Skeletal muscle satellite cell (primary cell): ENCODE data around the gene ZSCAN10.

Experiments used
- H3K27me3 ChIP-seq: 2 replicates; pipeline ENCODE4 v1.7.0; 2013; ENCODE audit warnings: low read length; ENCODE audit not compliant: control insufficient read depth, insufficient read depth
- H3K36me3 ChIP-seq: 2 replicates; pipeline ENCODE4 v1.7.0; 2013; ENCODE audit warnings: mild to moderate bottlenecking, control low read depth, low read length; ENCODE audit not compliant: insufficient read depth
- H3K4me1 ChIP-seq: 2 replicates; pipeline ENCODE4 v1.7.0; 2013; ENCODE audit warnings: low read length; ENCODE audit not compliant: control insufficient read depth, insufficient read depth
- H3K4me2 ChIP-seq: 2 replicates; pipeline ENCODE4 v1.7.0; 2013; ENCODE audit warnings: mild to moderate bottlenecking, low read length
- H3K4me3 ChIP-seq: 2 replicates; pipeline ENCODE4 v1.7.0; 2013; ENCODE audit warnings: low read length
- H3K9ac ChIP-seq: 2 replicates; pipeline ENCODE4 v1.7.0; 2013; ENCODE audit warnings: mild to moderate bottlenecking, low read depth, low read length, moderate library complexity
- H3K9me3 ChIP-seq: replicated peaks from 2 replicates; pipeline ENCODE4 v1.7.0; 2013; ENCODE audit warnings: mild to moderate bottlenecking, control low read depth, low read length

ZSCAN10 gene

DNA sequence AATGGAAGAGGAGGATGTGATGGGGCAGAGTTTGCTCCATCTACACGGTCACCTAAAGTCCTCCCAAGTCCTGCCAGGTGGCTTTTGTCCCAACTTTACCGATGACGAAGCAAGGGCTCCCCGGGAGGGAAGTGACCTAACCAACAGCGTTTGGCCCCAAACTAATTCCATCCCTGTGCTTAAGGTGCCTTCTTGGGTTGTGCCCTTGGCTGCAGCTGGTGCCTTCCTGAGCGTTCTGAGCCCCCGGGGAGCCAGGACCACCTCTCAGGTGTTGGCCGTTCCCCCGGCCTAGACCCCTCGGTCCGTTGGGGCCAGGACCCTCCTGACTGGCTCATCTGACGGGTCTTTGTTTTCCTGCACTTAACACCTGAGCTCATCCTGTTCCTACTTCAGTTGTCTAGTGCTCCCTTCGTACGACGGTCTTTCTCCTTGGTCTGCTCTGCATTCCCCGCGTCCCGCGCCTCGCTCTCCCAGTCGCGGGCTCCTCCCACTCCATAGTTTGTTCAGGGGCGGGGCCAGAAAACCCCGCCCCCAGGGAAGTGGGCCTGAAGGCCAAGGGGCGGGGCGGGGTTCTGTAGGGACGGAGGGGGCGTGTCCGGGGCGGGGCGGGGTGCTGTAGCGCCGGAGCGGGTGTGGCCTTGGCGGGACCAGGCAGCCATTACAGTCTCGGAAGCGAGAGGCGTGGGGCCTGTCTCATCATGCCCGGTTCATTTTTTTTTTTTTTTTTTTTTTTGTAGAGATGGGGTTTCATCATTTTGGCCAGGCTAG is 822 bp upstream of the ZSCAN10 start:
- Histone ChIP-seq H3K36me3 (no peaks in the 10 kb centered on the region), H3K9ac (no peak overlapping the region), H3K9me3 (no peaks in the 10 kb centered on the region), H3K4me1 (peaks cover 5% of the 10 kb centered on the region), H3K4me3 (peak overlapping the region; percentile 63), H3K27me3 (peaks cover 15% of the 10 kb centered on the region), H3K4me2 (peak overlapping the region; percentile 71)

DNA sequence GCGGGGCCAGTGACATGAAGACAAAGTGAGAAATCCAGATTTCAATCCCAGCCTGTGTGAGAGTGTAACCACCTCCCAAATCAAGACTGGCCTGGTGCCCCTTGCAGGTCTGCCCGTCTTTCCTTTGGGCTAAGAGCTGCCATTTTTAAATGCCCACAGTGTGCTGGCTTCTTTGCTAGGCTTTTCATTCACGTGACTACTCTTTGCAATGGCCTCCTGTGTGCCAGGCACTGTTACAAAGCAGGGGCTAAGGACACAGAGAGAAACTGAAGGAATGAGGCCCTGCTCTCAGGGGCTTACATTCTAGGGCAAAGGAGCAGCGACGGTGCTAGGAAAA is 269 bp upstream of the ZSCAN10 start:
- no peak overlapping the region for H3K4me3 ChIP-seq
- peaks cover 15% of the 10 kb centered on the region for H3K27me3 ChIP-seq
- no peaks in the 10 kb centered on the region for H3K36me3 ChIP-seq
- no peak overlapping the region for H3K4me2 ChIP-seq
- H3K4me1 ChIP-seq, result peaks cover 5% of the 10 kb centered on the region
- no peaks in the 10 kb centered on the region for H3K9me3 ChIP-seq
- H3K9ac ChIP-seq, result no peak overlapping the region

DNA sequence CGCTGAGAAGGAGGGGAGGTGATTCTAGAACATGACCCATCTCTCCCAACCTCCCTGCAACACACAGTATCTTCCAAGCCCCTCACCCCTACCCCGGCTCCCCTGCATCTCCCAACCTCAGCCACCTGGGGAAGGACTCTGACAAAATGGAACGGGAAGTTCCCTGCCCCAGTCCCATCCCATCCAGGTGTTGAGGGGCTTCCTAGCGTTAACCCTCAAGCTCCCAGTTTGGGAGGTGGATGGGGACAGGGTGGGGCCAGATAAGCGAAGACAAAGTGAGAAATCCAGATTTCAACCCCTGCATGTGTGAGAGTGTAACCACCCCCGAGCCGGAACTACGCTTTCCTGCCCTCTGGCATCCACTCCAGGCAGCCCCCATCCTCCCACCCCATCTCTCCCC is 1.8 kb downstream of the ZSCAN10 start:
- Histone ChIP-seq H3K9ac (no peak overlapping the region), H3K36me3 (no peaks in the 10 kb centered on the region), H3K9me3 (no peaks in the 10 kb centered on the region), H3K27me3 (peaks cover 22% of the 10 kb centered on the region), H3K4me3 (no peak overlapping the region), H3K4me1 (peaks cover 5% of the 10 kb centered on the region), H3K4me2 (no peak overlapping the region)

DNA sequence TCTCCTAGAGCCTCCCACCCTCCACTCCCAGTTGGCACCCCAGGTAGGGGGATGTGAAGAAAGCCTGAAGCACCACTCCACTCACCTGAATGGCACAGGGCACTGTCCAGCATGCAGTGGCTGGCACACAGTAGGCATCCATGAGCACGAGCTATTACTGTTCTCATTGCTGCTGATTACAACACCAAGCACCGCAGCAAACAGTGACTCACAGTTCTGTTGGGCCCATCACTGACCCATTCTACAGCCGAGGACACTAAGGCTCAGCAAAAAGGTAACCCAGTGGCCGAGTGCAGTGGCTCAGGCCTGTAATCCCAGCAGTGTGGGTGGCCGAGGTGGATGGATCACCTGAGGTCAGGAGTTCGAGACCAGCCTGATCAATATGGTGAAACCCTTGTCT is 2.7 kb downstream of the ZSCAN10 start:
- Histone ChIP-seq H3K27me3 (peaks cover 31% of the 10 kb centered on the region), H3K4me1 (peaks cover 5% of the 10 kb centered on the region), H3K36me3 (no peaks in the 10 kb centered on the region), H3K4me3 (no peak overlapping the region), H3K4me2 (no peak overlapping the region), H3K9me3 (no peaks in the 10 kb centered on the region), H3K9ac (no peak overlapping the region)

DNA sequence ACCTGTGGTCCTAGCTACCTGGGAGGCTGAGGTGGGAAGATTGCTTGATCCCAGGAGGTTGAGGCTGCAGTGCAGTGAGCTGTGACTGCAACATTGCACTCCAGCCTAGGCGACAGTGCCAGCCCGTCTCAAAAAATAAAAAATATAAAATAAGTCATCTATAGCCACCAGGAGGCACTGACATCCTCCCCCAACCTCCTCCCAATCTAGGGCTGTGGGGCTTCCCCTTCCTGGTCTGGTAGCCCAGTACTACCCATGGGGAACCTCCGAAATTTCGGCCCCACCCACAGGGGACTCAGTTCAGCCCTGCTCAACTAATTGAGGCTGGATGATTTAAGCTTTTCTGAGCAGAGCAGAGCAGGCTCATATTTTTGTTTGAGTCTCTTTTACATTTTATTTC is 3.2 kb downstream of the ZSCAN10 start:
- H3K4me2 ChIP-seq, result no peak overlapping the region
- no peak overlapping the region for H3K4me3 ChIP-seq
- H3K9me3 ChIP-seq, result no peaks in the 10 kb centered on the region
- H3K4me1 ChIP-seq, result peaks cover 5% of the 10 kb centered on the region
- H3K27me3 ChIP-seq, result peaks cover 35% of the 10 kb centered on the region
- H3K9ac ChIP-seq, result no peak overlapping the region
- H3K36me3 ChIP-seq, result no peaks in the 10 kb centered on the region

DNA sequence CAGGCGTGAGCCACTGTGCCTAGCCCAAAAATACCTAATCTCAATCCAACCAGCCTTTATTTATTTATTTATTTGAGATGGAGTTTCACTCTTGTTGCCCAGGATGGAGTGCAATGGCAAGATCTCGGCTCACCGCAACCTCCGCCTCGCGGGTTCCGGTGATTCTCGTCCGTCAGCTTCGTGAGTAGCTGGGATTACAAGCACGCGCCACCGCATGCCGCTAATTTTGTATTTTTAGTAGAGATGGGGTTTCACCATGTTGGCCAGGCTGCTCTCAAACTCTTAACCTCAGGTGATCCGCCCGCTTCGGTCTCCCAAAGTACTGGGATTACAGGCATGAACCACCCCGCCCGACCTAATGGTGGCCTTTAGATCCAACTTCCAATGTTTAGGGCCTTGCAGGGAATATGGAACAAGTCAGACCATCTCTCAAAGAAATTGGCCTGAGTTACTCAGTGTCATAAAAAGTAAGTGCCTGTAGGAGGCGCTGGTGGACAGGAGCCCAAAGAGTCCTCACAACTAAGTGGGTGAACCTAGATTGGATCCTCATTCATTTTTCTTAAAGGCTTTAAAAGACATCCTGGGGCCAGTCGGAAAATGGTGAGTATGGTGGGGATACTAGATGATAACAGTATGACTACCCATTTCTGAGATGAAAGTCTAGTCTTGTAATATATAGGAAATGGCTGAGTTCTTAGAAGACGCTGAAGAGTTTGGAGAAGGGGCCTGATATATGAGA is 4.6 kb downstream of the ZSCAN10 start:
- no peaks in the 10 kb centered on the region for H3K4me1 ChIP-seq
- peaks cover 34% of the 10 kb centered on the region for H3K27me3 ChIP-seq
- no peak overlapping the region for H3K4me2 ChIP-seq
- no peak overlapping the region for H3K4me3 ChIP-seq
- no peak overlapping the region for H3K9ac ChIP-seq
- H3K36me3 ChIP-seq, result no peaks in the 10 kb centered on the region
- H3K9me3 ChIP-seq, result no peaks in the 10 kb centered on the region

DNA sequence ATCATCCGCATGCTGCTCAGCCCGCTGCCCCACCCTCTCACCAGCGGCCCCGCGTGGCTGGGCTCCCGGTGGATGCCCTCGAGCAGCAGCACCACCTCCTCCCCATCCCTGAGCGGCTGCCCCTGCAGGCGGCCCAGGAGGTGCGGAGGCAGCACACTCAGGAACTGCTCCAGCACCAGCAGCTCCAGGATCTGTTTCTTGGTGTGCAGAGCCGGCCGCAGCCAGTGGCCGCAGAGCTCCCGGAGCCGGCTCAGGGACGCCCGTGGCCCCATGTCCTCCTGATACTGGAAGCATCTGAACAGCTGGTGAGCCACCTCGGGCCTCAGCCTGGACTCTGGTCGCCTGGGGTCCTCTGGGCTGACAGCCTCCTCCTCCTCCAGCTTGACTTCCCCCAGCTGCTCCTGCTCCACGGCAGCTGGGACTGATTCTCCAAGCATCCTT is 6.6 kb downstream of the ZSCAN10 start:
- H3K4me3 ChIP-seq, result no peak overlapping the region
- H3K27me3 ChIP-seq, result peaks cover 39% of the 10 kb centered on the region
- no peak overlapping the region for H3K9ac ChIP-seq
- H3K4me1 ChIP-seq, result no peaks in the 10 kb centered on the region
- H3K9me3 ChIP-seq, result no peaks in the 10 kb centered on the region
- H3K36me3 ChIP-seq, result no peaks in the 10 kb centered on the region
- H3K4me2 ChIP-seq, result no peak overlapping the region

DNA sequence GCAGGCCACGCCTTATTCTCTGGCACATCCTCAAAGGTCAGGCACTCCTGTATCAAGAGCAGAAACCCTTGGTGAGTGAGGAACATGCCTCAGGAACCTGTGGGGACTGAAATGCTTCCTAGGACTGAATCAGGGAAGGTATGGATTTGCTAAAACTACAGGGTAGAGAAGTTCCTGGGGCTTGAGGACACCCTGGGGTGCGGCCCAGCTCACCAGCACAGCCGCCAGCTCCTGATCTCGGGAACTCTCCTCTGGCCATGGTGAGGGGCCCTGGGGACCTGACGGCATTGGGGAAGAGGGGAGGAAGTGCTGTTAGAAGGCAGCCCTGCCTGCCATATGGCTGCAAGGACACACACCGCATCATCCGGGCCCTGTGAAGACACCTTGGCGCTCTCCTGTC is 7.5 kb downstream of the ZSCAN10 start:
- Histone ChIP-seq H3K27me3 (peaks cover 42% of the 10 kb centered on the region), H3K4me2 (no peak overlapping the region), H3K9me3 (no peaks in the 10 kb centered on the region), H3K9ac (no peak overlapping the region), H3K4me3 (no peak overlapping the region), H3K36me3 (no peaks in the 10 kb centered on the region), H3K4me1 (no peaks in the 10 kb centered on the region)

DNA sequence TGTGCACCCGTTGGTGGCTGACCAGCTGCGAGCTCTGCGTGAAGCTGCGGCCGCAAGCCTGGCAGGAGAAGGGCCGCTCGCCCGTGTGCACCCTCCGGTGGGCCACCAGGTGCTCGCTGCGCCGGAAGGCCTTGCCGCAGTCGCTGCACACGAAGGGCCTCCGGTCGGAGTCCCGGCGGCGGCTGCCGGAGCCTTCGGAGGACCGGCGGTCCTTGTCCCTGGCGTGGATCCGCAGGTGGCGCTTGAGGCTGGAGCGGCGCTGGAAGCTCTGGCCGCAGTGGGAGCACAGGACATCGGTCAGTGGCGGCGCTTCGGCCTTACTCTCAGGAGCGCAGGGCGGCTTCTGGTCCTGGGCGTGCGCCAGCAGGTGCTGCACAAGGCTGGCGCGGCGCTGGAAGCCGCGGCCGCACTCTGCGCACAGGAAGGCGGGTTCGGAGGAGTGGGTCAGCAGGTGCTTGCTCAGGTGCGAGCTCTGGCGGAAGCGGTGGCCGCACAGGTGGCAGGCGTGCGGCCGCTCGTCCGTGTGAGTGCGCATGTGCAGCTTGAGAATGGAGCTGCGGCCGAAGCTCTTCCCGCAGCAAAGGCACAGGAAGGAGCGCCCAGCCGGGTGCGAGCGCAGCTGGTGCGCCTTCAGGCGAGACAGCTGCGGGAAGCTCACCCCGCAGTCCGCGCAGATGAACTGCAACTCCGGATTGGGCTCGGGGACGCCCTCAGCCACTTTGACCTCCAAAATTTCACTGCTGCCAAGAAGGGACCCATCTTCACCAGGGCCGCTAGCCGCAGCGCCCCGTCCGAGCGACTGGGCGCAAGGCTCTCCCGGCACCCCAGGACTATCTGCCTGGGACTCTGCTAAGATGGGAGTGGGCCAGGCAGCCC is 9.1 kb downstream of the ZSCAN10 start:
- Histone ChIP-seq H3K4me1 (no peaks in the 10 kb centered on the region), H3K9me3 (no peaks in the 10 kb centered on the region), H3K36me3 (no peaks in the 10 kb centered on the region), H3K27me3 (peaks cover 42% of the 10 kb centered on the region), H3K9ac (no peak overlapping the region), H3K4me2 (no peak overlapping the region), H3K4me3 (no peak overlapping the region)

DNA sequence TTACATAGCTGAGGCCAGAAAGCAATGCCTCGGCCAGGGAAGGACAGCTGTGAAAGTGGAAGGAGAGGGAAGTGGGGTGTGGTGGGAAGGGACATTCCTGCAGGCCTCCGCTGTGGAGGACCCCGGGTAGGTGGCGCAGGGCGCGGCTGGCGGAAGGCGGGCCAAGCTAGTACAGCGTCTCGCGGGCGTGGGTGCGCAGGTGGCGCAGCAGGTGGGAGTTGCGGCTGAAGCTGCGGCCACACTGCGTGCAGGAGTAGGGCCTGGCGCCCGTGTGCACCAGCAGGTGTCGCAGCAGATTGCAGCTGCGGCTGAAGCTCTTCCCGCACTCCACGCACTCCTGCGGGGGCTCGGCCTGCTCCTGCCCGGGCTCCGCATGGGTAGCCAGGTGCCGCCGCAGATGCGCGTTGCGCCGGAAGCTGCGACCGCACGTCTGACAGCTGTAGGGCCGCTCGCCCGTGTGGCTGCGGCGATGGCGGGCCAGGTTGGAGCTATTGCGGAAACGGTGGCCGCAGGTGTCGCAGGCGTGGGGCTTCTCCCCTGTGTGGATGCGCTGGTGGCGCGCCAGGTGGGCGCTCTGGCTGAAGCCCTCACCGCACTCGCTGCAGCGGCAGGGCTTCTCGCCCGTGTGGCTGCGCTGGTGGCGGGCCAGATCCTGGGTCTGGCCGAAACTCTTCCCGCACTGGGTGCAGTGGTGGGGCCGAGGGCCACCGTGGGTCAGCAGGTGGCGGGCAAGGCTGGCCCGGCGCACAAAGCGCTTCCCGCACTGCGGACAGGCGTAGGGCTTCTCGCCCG is 10.0 kb downstream of the ZSCAN10 start:
- Histone ChIP-seq H3K9ac (no peak overlapping the region), H3K36me3 (no peaks in the 10 kb centered on the region), H3K4me2 (no peak overlapping the region), H3K27me3 (peaks cover 42% of the 10 kb centered on the region), H3K9me3 (no peaks in the 10 kb centered on the region), H3K4me3 (no peak overlapping the region), H3K4me1 (no peaks in the 10 kb centered on the region)

DNA sequence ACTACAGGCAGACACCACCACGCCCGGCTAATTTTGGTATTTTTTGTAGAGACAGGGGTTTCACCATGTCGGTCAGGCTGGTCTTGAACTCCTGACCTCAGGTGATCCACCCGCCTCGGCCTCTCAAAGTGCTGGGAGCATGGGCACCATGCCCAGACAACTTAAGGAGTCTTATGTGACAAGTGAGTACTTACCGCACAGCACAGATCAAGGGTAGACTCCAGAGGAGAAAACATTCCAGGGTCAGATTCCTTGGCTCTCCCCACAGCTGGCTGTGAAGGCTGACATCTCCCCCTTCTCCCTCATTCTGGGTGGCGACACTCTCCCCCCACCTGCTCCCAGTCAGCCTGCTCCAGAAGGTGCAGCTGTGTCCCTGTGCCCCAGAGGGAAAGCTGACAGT is 10.6 kb downstream of the ZSCAN10 start:
- H3K4me2 ChIP-seq, result no peak overlapping the region
- H3K27me3 ChIP-seq, result peaks cover 43% of the 10 kb centered on the region
- H3K4me3 ChIP-seq, result no peak overlapping the region
- no peak overlapping the region for H3K9ac ChIP-seq
- H3K9me3 ChIP-seq, result no peaks in the 10 kb centered on the region
- no peaks in the 10 kb centered on the region for H3K36me3 ChIP-seq
- no peaks in the 10 kb centered on the region for H3K4me1 ChIP-seq
